ENCODE measurements around the gene POPDC2. TPM values are rescaled to one million over a fixed set of nuclear protein-coding genes. Genes with fewer than 3 reads are reported as not detected.

Gene POPDC2
- total RNA-seq, 2 experiments from 2014 or later = 1.4 to 1.7 TPM

GRCh38 chr3:119592861-119593260 is 67.5 kb downstream of the POPDC2 start:
- ATAC-seq = no peak

More at GRCh38 chr3:119592861-119593260, 67.5 kb downstream of the POPDC2 start:
- Mint-ChIP-seq H3K4me1 (peaks cover 9% of the 10 kb centered on the region), H3K27me3 (peaks cover 11% of the 10 kb centered on the region), H3K9me3 (ENCODE audit: low read depth) (no peaks in the 10 kb centered on the region), H3K27ac (no peak overlapping the region), H3K36me3 (ENCODE audit: low read depth) (no peaks in the 10 kb centered on the region), H3K4me3 (no peak overlapping the region)
- POLR2A ChIA-PET = no interaction called here
- DNase-seq = no peak
- CTCF ChIA-PET = interaction anchor here (0.9 kb wide), 1 partner anchor 34 kb away, joined by 3 read pairs; no protein-coding TSS in a partner anchor
- intact Hi-C loops (cut with DNase I, micrococcal nuclease) = no loop called here

Other genes starting within 250 kb of the POPDC2 start
- gene TMEM39A, start 197.0 kb downstream of the POPDC2 start, total RNA-seq = 10 to 100 TPM; 24.5 to 30.5 TPM
- gene POGLUT1, start 191.6 kb downstream of the POPDC2 start, total RNA-seq = 10 to 100 TPM; 11.4 to 12.3 TPM
- 10 to 100 TPM; 82.3 to 96.0 TPM for gene TIMMDC1, start 162.0 kb downstream of the POPDC2 start, total RNA-seq
- gene CD80, start 101.0 kb downstream of the POPDC2 start, total RNA-seq = 1 to 10 TPM in 1 of 2 experiments, under 1 TPM in 1; 0.74 to 1.2 TPM
- 1 to 10 TPM; 2.5 to 3.5 TPM for gene ADPRH, start 81.1 kb downstream of the POPDC2 start, total RNA-seq
- not detected for gene PLA1A, start 62.7 kb downstream of the POPDC2 start, total RNA-seq
- gene COX17, start 16.8 kb upstream of the POPDC2 start, total RNA-seq = 10 to 100 TPM; 69.5 to 82.8 TPM
- gene CFAP91, start 42.4 kb upstream of the POPDC2 start, total RNA-seq = under 1 TPM; 0.25 to 0.67 TPM
- under 1 TPM; 0.27 to 0.40 TPM for gene NR1I2, start 121.5 kb upstream of the POPDC2 start, total RNA-seq

Measured in activated CD4-positive, alpha-beta T cell treated with anti-CD3 and anti-CD28 coated beads for 36 hours (primary cell).